AG04449 (cell line): ENCODE data around the gene ARID1B.
"Not testable (repeated sequence)": the region's sequence is repeated elsewhere in the genome, so short reads cannot be mapped to it uniquely, and the experiment has no call there.

Source experiments
- CTCF ChIA-PET: fragments of 350-600 bp; formaldehyde crosslinking; extraction: SDS; loops from one replicate; lab custom pipeline; 2021; ENCODE audit warnings: antibody characterized with exemption; lab: Yijun Ruan, JAX
- POLR2A ChIA-PET: fragments of 400-600, 350-600 bp; formaldehyde crosslinking; extraction: SDS; loops from one replicate; lab custom pipeline; 2020; ENCODE audit warnings: antibody characterized with exemption, inconsistent platforms; lab: Yijun Ruan, JAX
- DNase-seq: peaks from one replicate; pipeline ENCODE4 v3.0.0-alpha.2; 2010; ENCODE audit warnings: low read depth, low spot score
- H3K4me3 ChIP-seq: 2 replicates; pipeline ENCODE4 v1.5.1; 2011; ENCODE audit warnings: low read depth, mild to moderate bottlenecking, control low read depth, low read length
- TF ChIP-seq, protein P1 (sequence below): IDR thresholded peaks from one replicate; pipeline ENCODE4 v1.5.1; 2011; ENCODE audit warnings: mild to moderate bottlenecking, moderate library complexity, low read length, control low read depth, inconsistent platforms; ENCODE audit not compliant: insufficient read depth; ENCODE audit errors: missing control alignments

ARID1B gene

GRCh38 chr6:156977527-156978291 is 200.5 kb downstream of the ARID1B start:
- DNase-seq, result no peak
- H3K4me3 ChIP-seq, result no peak overlapping the region
- POLR2A ChIA-PET, result no interaction called here
- CTCF ChIA-PET, result interaction anchor here (1.6 kb wide), 1 partner anchor 12 kb away, joined by 6 read pairs; no protein-coding TSS in a partner anchor
- TF ChIP-seq, protein P1, sequence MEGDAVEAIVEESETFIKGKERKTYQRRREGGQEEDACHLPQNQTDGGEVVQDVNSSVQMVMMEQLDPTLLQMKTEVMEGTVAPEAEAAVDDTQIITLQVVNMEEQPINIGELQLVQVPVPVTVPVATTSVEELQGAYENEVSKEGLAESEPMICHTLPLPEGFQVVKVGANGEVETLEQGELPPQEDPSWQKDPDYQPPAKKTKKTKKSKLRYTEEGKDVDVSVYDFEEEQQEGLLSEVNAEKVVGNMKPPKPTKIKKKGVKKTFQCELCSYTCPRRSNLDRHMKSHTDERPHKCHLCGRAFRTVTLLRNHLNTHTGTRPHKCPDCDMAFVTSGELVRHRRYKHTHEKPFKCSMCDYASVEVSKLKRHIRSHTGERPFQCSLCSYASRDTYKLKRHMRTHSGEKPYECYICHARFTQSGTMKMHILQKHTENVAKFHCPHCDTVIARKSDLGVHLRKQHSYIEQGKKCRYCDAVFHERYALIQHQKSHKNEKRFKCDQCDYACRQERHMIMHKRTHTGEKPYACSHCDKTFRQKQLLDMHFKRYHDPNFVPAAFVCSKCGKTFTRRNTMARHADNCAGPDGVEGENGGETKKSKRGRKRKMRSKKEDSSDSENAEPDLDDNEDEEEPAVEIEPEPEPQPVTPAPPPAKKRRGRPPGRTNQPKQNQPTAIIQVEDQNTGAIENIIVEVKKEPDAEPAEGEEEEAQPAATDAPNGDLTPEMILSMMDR, result no peak

DNA sequence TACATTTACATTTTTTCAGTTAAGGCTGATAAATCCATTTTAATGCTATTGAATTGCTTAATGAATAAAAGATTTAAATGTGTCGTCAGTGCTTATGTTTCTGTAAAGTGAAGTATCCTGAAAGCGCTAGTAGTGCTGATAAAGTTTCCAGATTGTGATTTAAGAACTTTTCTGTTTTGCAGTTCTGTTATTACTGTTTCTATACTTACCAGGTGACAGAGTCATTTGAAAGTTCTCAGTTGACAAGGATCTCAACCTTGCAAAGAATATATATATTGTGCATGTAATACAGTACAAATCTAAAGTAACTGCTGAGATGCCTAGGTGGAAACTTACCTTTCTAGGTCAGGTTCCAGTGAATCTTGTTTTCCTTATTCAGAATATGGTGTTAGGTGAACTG is 201.8 kb downstream of the ARID1B start:
- H3K4me3 ChIP-seq, result no peak overlapping the region
- CTCF ChIA-PET, result no interaction called here
- TF ChIP-seq, protein P1, result no peak
- POLR2A ChIA-PET, result no interaction called here
- no peak for DNase-seq

DNA sequence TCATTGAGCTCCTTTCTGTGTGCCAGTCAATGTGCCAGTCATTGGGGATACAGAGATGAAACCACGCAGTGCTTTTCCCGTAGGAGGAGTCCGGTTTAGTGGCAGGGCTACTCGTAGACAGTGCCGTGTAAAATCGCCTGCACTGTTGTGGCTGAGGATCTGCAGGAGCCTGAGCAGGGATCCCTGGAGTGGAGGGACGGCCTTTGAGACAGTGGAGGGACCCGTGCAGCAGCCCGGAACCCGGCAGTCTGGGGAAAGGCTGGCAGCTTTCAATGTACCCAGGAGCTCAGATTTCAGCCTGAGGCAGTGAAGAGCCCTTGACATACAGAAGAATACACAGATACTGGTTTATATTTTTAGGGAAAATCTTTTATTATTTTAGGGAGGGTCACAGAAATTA is 203.3 kb downstream of the ARID1B start:
- TF ChIP-seq, protein P1, result no peak
- POLR2A ChIA-PET, result no interaction called here
- CTCF ChIA-PET, result interaction anchor here (1.7 kb wide), 1 partner anchor 8 kb away, joined by 4 read pairs; no protein-coding TSS in a partner anchor
- no peak overlapping the region for H3K4me3 ChIP-seq
- DNase-seq, result no peak

- ChIA-PET CTCF (interaction anchor here (0.7 to 1.7 kb wide), 2 partner anchors 8 to 17 kb away, joined by 3 to 4 read pairs; no protein-coding TSS in a partner anchor), POLR2A (interaction anchor here (0.6 kb wide), 1 partner anchor 23 kb away, joined by 3 read pairs; no protein-coding TSS in a partner anchor)
- H3K4me3 ChIP-seq, result no peak overlapping the region
- TF ChIP-seq, protein P1, result no peak
- DNase-seq, result no peak
Observed at GRCh38 chr6:156980948-156981347, 203.8 kb downstream of the ARID1B start.

DNA sequence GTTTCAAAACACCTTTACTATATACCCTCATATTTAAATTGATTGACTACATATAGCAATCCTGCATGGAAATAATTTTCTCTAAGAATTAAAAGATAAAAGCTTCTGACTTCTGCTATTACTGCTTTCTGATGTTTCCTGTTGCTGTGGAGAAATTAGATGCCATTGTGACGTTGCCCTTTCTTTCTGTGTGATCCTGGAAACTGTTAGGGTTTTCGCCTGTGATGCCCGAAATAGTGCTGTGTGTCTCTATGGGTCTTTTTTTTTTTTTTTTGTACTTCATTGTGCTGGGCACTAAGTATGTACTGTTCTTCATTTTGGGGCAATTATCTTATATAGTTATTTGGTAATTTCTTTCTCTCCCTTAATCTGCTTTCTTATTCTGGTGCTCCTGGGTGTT is 205.0 kb downstream of the ARID1B start:
- CTCF ChIA-PET, result interaction anchor here (0.5 to 1.1 kb wide), 3 partner anchors 10 to 268 kb away, joined by 3 read pairs; no protein-coding TSS in a partner anchor
- no peak overlapping the region for H3K4me3 ChIP-seq
- DNase-seq, result no peak
- TF ChIP-seq, protein P1, result no peak
- POLR2A ChIA-PET, result no interaction called here

GRCh38 chr6:156982864-156983263 is 205.7 kb downstream of the ARID1B start:
- DNase-seq, CTCF ChIA-PET, POLR2A ChIA-PET, H3K4me3 ChIP-seq: not testable (repeated sequence)
